ENCODE results near the gene CNBP.
"Not testable (repeated sequence)": the region's sequence is repeated elsewhere in the genome, so short reads cannot be mapped to it uniquely, and the experiment has no call there.

Gene CNBP

DNA sequence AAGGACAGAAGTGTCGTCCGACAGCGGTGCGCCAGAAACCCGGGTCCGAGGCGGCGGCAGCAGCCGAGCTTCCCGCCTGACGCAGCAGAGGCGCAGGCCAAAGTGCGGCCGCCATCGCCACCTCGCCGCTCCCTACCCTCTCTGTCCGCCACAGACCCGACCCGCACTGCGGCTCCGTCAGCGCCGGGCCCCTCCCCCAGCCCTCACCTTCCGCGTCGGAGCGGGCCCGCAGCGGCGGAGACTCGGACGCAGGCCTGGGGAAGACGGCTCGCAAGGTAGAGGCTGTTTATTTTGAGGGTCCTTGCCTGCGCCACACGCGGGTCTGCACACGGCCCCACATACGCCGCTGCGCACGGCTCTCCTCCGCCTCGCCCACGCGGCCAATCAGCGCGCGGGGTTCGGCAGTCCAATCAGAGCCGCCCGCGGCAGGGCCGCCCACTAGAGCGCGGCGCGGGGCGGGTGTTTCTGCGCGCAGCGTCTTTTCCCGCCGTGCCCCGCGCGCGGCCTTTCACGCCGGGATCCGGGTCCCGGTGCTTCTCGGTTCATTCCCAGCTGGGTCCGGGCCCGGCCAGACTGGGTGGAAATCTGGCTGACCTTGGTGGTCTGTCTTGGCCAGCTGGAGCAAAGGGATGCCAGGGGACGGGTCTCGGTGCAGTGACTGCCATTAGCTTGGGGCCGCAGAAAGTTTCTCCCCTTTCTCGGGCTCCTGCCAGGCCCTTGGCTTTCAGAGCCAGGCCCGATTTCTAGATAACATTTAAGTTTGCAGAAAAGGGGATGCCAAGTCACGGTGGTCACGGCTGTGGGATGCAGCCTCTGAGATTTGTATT, at the start of gene CNBP:
CNBP (minus strand) TSS at position 328 of the 827 bp plus-strand sequence. CDS start 12,139 bp downstream, outside the sequence.
- DNase-seq = peak; percentile 92 to 93

DNA sequence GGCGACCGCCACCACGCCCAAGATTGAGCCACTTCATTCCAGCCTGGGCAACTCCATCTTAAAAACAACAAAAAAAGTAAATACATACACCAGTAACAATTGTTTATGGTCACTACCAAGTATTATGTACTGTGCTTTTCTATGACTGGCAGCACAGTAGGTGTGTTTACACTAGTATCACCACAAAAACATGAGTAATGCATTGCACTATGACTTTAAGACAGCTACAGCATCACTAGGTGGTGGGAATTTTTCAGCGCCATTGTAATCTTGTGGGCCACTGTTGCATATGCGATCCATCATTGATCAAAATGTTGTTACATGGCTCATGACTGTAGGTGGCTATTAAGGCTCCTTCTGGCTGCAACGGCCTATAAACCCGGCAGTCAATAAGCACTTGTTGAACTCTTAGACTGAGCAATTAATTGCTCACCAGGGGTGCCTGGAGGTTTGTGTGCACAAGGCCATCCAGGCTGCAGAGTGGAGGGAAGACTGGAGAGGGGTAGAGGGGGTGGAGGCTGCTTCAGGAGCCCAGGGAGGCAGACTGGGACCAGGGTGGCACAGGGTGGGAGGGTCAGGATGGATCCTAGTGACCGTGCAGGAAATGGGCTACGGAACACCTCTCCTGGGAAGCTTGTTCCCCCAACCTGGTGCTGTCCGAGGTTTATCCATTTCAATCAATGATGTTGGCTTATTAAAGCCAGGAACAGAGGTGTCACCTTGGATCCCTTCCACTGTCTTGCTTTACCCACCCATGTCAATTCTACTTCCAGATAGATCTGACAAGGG, 47.8 kb upstream of the CNBP start:
- DNase-seq = no peak

DNA sequence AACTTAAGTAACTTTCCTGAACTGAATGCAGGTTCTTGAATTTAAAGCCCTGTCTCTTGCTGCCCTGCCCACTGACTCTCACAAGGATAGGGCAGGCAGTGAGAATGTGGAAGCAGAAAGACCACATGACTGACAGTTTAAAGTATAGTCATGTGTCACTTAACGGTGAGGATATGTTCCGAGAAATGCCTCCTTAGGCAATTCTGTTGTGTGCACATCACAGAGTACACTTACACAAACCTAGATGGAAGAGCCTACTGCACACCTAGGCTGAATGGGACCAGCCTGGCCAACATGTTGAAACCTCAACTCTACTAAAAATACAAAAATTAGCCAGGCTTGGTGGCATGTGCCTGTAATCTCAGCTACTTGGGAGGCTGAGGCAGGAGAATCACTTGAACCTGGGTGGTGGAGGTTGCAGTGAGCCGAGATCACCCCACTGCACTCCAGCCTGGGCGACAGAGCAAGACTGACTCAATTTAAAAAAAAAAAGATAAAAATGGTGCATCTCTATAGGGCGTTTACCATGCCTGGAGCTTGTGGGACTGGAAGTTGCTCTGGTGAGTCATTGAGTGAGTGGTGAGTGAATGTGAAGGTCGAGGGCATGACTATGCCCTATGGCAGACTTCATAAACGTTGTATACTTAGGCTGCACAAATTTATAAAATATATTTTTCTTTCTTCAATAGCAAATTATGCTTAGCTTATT, 46.8 kb upstream of the CNBP start:
- DNase-seq = peak; percentile 14 to 28

DNA sequence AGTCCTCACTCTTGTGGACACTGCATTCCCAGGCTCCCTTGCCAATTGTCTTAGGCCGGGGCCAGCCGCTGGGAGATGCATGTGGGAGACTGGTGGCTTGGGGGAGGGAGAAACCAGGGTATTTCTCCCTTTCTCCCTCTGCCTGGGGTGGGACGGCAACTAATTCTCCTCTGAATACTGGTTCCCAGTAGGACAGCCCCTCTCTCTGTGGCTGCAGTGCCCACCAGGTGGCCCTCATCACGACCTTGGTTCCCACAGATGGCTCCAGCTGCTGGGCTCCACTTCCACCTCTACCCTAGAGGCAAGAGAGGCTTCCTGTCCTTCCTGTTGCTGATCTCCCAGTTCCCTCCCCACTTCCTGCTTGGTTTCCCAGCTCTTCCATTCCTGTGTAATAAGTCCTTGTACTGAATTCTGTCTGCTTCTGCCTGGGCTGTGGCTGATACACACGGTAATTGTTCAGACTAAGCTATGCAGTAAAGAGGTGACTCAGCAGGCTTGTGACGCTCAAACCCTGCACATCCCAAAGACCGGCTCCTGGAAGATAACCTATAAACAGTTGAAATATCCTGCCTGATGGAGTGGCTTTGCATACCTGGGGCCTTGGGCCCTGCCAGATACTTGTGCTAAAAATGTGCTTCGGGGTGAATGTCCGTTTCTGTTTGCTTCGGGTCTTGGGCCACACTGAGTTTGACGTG, 45.3 kb upstream of the CNBP start:
- DNase-seq = no peak

DNA sequence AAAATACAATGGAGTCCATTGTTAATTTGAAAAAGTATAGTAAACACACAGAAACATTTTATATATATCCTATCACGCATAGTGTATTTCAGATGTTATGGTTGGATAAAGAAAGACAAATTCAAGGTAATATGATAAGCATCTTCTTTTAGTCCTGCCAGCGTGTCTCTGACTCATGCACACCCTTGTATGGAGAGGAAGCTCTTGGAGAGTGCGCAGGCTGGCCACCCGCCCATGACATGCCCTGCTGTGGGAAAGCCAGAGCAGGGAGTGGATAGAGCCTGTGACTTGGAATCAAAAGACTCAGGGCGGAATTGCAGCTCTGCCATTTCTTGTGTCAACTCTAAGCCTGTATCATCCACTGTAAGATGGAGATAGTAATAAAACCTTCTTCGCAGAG, 42.7 kb upstream of the CNBP start:
- no peak for DNase-seq

DNA sequence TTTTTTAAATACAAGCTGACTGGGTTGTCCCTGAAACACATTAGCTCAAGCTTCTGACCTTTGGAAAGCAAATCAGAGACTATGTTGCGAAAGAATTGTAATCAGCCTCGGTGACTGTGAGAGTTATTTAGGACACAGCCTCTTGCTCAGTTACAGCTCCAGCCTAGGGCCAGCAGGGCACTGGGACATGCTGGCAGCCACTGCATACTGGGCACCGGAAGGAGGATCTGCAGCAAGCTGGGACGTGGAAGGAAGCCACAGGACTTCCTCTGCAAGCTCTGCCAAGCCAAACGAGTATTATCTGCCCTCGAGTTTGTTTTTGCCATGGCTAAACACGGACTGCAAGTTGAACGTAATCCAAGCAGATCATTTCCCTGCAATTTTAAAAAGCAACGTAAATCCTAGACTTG, 41.3 kb upstream of the CNBP start:
- peak in 1 of 2 donors; percentile 26 for DNase-seq

DNA sequence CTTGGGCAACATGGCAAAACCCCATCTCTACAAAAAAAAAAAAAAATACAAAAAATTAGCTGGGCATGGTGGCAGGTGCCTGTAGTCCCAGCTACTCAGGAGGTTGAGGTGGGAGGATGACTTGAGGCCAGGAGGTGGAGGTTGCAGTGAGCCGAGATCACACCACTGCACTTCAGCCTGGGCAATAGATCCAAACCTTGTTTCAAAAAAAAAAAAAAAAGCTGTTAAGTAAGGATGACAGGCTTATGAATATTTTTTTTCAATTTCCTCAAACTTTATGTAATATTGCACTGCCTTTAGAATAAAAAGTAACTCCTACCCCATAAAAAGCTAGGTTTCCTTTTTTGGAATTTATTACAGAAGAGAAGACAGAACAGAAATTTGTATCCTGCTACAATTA, 40.7 kb upstream of the CNBP start:
- DNase-seq = not testable (repeated sequence)

DNA sequence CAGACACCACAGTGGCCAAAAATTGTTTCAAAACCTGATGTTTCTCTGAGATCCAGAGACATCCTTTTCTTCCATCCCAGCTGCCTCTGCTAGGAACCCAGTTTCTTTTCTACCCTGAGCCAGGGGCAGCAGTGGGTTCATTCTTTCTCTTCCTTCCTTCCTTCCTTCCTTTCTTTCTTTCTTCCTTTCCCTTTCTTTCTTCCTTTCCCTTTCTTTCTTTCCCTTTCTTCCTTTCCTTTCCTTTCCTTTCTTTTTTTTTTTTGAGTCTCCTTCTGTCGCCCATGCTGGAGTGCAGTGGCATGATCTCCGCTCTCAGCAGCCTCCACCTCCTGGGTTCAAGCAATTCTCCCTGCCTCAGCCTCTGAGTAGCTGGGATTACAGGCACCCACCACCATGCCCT, 35.0 kb upstream of the CNBP start:
- DNase-seq = no peak

DNA sequence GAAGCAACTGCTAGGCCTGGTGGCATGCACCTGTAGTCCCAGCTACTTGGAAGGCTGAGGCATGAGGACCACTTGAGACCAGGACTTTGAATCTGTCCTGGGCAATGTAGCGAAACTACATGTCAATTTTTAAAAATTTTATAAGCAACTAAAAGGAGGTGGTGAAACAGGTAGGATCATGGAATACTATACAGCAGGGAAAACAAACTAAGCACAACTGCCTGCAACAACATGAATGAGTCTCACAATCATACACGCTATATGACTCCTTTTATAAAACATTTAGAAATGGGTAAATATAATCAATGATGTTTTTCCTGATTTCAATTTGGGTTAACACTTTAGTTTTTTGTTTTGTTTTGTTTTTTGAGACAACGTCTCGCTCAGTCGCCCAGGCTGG, 29.5 kb upstream of the CNBP start:
- DNase-seq = no peak

DNA sequence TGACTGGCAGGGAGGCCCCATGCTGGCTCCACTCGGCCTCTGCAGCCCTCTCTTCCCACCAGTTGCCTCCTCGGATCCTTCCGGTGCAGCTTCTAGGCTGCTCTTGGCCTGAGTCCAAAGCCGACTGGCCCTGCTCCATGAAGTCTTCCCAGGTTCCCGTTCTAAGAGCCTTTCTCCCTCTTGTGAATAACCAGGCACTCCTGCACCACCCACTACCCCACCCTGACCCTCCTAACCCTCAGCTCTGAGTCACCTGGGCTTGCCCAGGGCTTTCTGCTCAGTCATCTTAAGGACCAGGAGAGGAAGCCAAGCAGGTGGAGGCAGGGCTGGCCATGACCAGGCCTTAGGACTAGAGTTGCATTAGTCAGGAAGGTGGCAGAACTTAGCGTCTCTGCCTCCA, 28.1 kb upstream of the CNBP start:
- DNase-seq = no peak

DNA sequence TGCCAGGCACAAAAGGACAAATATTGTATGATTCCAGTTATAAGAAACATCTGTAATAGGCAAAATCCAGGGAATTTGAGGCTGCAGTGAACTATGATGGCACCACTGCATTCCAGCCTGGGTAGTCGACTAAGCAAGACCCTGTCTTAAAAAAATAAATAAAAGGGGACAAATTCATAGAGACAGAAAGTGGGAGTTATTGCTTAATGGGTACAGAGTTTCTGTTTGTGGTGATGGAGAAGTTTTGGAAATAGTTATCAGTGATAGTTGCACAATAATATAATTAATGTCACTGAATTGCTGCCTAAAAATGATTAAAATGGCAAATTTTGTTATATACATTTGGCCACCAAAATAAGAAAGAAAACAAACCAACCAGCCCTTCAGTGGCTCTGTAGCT, 27.6 kb upstream of the CNBP start:
- DNase-seq = no peak

DNA sequence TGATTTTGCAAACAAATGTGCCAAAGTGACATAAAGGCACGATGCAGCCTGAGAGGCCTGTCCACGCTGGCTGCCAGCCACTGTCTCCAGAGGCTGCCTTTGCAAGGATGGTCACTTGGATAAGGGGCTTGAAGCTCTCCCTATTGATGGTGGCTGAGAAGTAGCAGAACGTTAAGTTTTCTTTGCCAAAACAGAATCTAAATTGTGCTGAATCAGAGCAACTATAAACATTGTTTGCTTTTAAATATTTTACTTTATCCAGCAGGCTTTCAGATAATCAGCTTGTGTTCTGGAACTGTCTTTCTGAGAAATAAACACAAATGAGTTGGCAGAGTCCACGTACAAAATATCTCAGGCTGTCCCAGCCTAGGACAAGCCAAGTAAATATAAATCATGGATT, 23.8 kb upstream of the CNBP start:
- no peak for DNase-seq

DNA sequence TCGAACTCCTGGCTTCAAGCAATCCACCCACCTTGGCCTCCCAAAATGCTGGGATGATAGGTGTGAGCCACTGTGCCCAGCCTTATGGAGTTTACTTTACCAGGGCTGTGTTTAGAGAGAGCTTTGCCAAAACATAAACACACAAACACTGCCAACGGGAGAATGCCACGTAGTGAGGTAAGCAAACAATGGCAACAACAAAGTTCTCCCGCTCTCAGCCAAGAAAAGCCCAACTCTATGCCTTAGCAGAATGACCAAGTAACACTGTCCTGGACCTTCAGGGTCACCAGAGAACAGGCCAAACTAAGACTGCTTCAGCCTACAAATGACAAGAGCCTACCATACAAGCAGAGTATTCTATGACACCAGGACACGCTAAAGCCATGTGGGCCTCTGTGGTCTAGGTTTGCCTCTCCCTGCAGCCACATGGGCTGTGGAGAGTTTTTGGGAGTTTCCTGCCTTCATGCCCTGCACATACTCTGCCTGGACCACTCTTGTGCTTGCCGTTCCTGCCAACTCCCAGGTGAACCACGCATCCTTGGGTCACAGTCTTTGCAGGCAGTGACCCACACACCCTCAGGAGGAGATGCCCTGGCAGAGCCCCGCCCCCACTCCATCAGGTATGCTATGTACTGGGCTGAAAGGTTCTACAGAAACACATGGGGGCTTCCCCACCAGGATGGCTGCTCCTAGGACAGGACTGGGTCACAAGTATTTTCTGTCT, 21.6 kb upstream of the CNBP start:
- DNase-seq = no peak

DNA sequence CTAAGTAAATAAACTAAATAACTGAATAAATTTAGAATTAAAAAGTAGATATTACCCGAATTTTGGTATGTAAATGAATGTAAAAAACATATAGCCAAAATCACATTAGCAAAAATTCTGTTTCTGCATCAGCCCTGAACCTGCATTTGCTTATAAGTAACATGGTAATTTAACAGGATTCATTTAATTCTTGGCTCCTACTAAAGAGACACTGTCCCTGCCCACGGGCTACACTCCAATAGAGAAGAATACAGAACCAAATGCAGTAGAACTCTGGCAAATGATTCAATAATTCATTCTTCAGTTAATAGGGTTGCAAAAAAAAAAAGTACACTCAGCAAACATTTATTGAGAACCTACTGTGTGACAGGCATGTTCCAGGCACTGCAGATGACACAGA, 20.8 kb upstream of the CNBP start:
- DNase-seq = no peak

DNA sequence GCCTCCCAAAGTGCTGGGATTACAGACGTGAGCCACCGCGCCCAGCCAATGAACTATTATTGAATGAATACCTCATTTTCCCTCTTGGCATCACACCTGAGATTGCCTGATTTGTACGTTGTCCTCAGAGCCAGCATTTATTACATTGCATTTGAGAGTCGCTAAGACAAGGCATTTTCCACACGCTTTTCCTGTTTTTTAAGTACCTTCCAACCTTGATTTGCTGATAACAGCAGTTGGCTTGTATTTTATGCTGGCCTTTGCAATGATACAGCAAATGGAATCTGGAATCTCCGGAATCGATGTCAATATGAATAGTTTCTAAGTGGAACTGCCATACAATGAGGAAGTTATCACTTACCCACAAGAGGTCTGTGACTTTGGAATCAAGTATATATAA, 15.7 kb upstream of the CNBP start:
- no peak for DNase-seq

DNA sequence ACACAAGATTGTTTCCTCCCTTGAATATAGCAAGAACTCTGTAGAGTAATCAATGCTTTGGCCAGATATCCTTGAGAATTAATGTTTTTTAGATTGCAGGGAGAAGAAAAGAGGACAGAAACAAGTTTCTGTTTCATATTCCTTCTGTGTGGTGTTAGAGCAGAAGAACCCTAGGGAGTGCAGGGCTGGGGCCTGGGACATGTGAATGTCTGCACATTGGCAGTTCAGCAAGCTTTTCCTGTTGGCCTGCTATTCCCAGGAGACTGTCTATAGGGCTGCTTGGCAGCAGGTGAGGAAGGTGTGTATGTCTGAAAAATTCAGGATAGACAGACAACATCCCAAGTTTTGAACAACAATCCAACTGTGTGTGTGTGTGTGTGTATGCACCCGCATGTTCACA, 13.6 kb upstream of the CNBP start:
- DNase-seq = no peak

DNA sequence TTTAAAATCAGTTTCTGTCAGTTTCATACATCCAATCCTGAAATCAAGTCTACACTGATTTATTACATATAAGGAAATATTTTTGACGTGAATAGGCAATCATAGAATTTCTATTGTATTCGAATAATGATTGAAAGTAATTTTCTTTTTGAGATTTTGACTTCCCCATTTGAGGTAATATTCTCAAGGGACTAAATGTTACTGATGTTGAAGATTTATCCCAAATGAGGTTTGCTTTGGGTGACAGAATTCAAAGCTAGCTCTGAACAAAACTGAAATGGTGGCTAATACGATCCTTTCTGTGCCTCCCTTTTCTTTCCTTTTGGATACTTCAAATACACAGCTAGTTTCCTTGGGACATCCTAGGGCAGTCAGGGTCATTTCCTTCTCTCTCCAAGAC, 12.9 kb upstream of the CNBP start:
- no peak for DNase-seq

DNA sequence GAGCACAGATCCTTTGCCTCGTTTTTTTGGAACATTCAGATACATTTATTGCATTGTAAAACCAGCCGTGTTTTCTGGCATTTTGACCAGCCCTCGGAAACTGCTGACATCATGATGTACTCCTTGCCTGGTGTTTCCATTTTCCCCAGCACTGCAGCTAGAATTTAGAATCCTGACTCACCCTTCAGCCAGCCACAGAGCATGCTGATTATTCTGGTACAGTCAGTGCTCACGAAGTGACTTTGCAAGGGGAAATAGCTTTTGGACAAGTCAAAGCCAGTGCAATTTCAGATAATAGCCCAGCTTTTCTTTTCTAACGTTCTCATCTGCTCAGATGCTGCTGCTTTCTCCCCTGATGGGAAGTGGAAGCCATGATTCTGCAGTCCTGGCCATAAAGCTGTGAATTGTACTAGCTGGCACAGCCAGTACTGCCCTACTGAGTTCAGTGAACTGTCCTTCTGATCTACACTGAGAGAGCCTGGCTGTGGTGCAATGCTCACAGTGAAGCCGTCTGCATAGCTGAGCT, 12.1 kb upstream of the CNBP start:
- DNase-seq = no peak

DNA sequence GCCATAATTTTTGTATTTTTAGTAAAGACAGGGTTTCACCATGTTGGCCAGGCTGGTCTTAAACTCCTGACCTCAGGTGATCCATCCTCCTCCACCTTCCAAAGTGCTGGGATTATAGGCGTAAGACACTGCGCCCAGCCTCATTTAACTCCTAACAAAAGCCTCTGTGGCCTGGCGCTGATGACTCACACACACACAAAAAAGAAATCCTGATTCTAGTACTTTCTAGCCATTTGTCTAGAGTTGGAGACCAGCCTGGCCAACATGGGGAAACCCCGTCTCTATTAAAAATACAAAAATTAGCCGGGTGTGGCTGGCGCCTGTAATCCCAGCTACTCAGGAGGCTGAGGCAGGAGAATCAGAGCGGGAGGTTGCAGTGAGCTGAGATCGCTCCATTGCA, 6.1 kb upstream of the CNBP start:
- DNase-seq = not testable (repeated sequence)

DNA sequence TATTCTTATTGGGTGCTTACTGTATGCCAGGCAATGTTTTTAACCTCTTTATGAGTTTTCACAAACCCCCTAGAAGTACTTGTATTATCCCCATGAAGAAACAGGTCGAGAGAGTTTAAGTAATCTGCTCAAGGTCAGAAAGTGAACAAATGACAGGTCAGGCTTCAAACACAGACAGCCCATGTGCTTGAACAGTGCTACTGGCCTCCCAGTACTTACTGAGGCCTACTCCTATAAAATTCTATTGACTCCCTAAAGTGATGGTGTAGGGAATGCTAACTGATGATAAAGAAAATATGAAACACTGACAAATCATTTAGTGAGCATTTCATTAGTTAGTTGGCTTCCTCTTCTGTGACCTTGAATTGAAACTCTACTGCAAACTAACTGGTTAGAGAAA, 4.2 kb upstream of the CNBP start:
- no peak for DNase-seq

DNA sequence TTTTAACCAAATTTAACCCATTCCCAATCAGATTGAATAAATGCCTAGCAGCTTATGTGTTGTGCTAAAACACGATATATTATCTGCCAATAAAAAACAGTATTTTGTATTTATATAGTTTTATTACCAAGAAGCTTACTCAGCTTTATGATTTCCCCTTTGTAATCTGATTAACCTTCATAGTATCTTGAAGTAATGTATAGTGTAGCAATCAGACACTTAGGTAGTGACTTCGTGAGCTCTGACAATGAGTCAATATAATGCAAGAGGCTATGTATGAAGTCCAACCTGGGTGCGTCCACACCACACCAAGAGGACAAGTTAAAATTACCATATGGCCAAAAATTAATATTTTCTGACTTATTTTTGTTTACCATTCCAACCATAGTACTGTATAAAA, 2.1 kb upstream of the CNBP start:
- DNase-seq = no peak

Measured in stimulated activated CD4-positive, alpha-beta T cell treated with anti-CD3 and anti-CD28 coated beads, Interleukin-2, amount 100 ng/mL, for 24 hours (primary cell).